HepG2 (cell line): ENCODE results near the gene BCAR3. TPM values are rescaled to one million over a fixed set of nuclear protein-coding genes. Genes with fewer than 3 reads are reported as not detected.
A peak's percentile ranks its signal among the peaks of the same experiment; 100 is the strongest.

Experiments
- ERF ChIP-seq: IDR thresholded peaks from 2 replicates; pipeline ENCODE4 v1.6.1; 2018; ENCODE audit warnings: missing biosample characterization, missing genetic modification reagents
- FOXA3 ChIP-seq: IDR thresholded peaks from 2 replicates; pipeline ENCODE4 v1.6.1; 2016; ENCODE audit warnings: missing genetic modification reagents, missing compliant biosample characterization
- MYC ChIP-seq: sonication (generic); formaldehyde crosslinking; IDR thresholded peaks from 2 replicates; pipeline ENCODE4 v1.9.0; 2021; ENCODE audit warnings: missing genetic modification reagents, borderline replicate concordance
- PHF20 ChIP-seq: sonication (generic); formaldehyde crosslinking; IDR thresholded peaks from 2 replicates; pipeline ENCODE4 v1.5.0; 2020; ENCODE audit warnings: mild to moderate bottlenecking, missing genetic modification reagents
- SMAD3 ChIP-seq: sonication (generic); formaldehyde crosslinking; IDR thresholded peaks from 2 replicates; pipeline ENCODE4 v1.4.0; 2020; ENCODE audit warnings: missing genetic modification reagents
- SOX6 ChIP-seq, 2 experiments: fragments of 450-650 bp in 1 of 2; sonication (generic) in 1 of 2; formaldehyde crosslinking in 1 of 2; IDR thresholded peaks; 2 replicates each; pipeline versions ENCODE4 v1.4.0 to v1.6.1; 2017 to 2020; ENCODE audit warnings: antibody characterized with exemption in 1 of 2, mild to moderate bottlenecking in 1 of 2, missing genetic modification reagents in 1 of 2
- SP1 ChIP-seq, 2 experiments: fragments of 450-650 bp in 1 of 2; sonication (generic) in 1 of 2; formaldehyde crosslinking in 1 of 2; IDR thresholded peaks; 2 replicates each; pipeline versions ENCODE4 v1.4.0 to v1.6.1; 2016 to 2020; ENCODE audit warnings: missing genetic modification reagents in 1 of 2
- ZNF253 ChIP-seq: sonication (generic); formaldehyde crosslinking; IDR thresholded peaks from 2 replicates; pipeline ENCODE4 v1.8.0; 2022; ENCODE audit warnings: mild to moderate bottlenecking, missing genetic modification reagents, borderline replicate concordance
- ZNF44 ChIP-seq: sonication (generic); formaldehyde crosslinking; IDR thresholded peaks from 2 replicates; pipeline ENCODE4 v1.5.1; 2020; ENCODE audit warnings: mild to moderate bottlenecking, missing genetic modification reagents
- ZNF629 ChIP-seq: sonication (generic); formaldehyde crosslinking; conservative IDR thresholded peaks from 2 replicates; pipeline ENCODE4 v1.5.0; 2020; ENCODE audit warnings: missing genetic modification reagents
- ZSCAN12 ChIP-seq: sonication (generic); formaldehyde crosslinking; IDR thresholded peaks from 2 replicates; pipeline ENCODE4 v1.9.0; 2021; ENCODE audit warnings: mild to moderate bottlenecking, missing genetic modification reagents
- polyA plus RNA-seq, 8 experiments: library from polyadenylated mRNA; depleted of rRNA in 3 of 8; stranded (reverse) in 7 of 8; unstranded in 1 of 8; fragments of >200 nt; fragmentation: Illumina TruSeq in 4 of 8; extraction: Trizol in 4 of 8; gene quantifications; 2 replicates each; pipeline versions ENCODE4 v1.2.1 to v1.2.3, GENCODE V29; 2011 to 2016; ENCODE audit warnings: low read depth in 4 of 8, missing spikeins in 1 of 8, mixed read lengths in 1 of 8; ENCODE audit not compliant: insufficient read depth in 1 of 8
- total RNA-seq, 5 experiments: library from RNA; depleted of rRNA; stranded (reverse); fragments of >200 nt; fragmentation: Illumina TruSeq; extraction: Trizol; gene quantifications; 2 replicates each; pipeline ENCODE4 v1.2.3, GENCODE V29; 2016; ENCODE audit warnings: low read depth in 1 of 5
- TF ChIP-seq, protein P1 (sequence below), 2 experiments: sonication (generic) in 1 of 2; formaldehyde crosslinking in 1 of 2; IDR thresholded peaks; 2 replicates each; pipeline versions ENCODE4 v1.6.1 to v1.9.0; 2014 to 2022; ENCODE audit warnings: antibody characterized with exemption in 1 of 2, borderline replicate concordance in 1 of 2, inconsistent platforms in 1 of 2, low read depth in 1 of 2, missing genetic modification reagents in 1 of 2
- TF ChIP-seq, protein P2 (sequence below): sonication (generic); formaldehyde crosslinking; IDR thresholded peaks from 2 replicates; pipeline ENCODE4 v1.5.1; 2020; ENCODE audit warnings: mild to moderate bottlenecking, missing genetic modification reagents, moderate library complexity
- TF ChIP-seq, protein P3 (sequence below): sonication (generic); formaldehyde crosslinking; IDR thresholded peaks from 2 replicates; pipeline ENCODE4 v1.9.0; 2021; ENCODE audit warnings: mild to moderate bottlenecking, missing genetic modification reagents

Gene BCAR3
- total and polyA plus RNA-seq, 2 of the 13 experiments (the other 11 are each of a cell fraction or from before 2014, with no cell fraction given), result 3.6 to 4.8 TPM

DNA sequence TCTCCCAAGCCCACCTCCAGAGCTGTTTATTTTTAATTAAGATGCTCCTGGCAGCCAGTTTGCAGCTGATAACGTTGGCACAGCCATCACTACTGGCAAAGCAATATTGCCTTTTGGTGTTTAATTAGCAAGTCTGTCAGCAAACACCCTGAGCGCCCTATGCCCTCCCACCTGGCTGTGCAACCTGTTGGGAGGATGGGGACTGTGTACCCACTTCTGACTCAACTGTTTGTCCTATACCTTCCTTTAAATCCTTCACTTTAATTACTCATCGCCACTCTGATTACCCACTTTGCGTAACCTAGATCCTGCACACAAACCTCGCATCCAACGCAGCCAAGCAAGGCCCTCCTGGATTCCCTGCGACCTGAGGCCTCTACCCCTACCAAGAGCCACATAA lies 67.1 kb downstream of the BCAR3 start (continued):
- TF ChIP-seq SOX6 (IDR thresholded peaks at IDR 0.05) (no peak), SOX6 (CRISPR knock-in tag; IDR thresholded peaks at IDR 0.05) (no peak), SMAD3 (CRISPR knock-in tag) (no peak), SP1 (IDR thresholded peaks at IDR 0.05) (no peak), SP1 (CRISPR knock-in tag; IDR thresholded peaks at IDR 0.05) (no peak), ZSCAN12 (CRISPR knock-in tag) (no peak), MYC (CRISPR knock-in tag) (no peak), ERF (CRISPR knock-in tag) (no peak), FOXA3 (CRISPR knock-in tag) (peak; percentile 64), ZNF44 (no peak), PHF20 (CRISPR knock-in tag) (no peak), ZNF253 (CRISPR knock-in tag) (no peak), ZNF629 (CRISPR knock-in tag) (peak; percentile 27; the same call in 1 of the 2 replicates)
- TF ChIP-seq, protein P1, sequence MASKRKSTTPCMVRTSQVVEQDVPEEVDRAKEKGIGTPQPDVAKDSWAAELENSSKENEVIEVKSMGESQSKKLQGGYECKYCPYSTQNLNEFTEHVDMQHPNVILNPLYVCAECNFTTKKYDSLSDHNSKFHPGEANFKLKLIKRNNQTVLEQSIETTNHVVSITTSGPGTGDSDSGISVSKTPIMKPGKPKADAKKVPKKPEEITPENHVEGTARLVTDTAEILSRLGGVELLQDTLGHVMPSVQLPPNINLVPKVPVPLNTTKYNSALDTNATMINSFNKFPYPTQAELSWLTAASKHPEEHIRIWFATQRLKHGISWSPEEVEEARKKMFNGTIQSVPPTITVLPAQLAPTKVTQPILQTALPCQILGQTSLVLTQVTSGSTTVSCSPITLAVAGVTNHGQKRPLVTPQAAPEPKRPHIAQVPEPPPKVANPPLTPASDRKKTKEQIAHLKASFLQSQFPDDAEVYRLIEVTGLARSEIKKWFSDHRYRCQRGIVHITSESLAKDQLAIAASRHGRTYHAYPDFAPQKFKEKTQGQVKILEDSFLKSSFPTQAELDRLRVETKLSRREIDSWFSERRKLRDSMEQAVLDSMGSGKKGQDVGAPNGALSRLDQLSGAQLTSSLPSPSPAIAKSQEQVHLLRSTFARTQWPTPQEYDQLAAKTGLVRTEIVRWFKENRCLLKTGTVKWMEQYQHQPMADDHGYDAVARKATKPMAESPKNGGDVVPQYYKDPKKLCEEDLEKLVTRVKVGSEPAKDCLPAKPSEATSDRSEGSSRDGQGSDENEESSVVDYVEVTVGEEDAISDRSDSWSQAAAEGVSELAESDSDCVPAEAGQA (IDR thresholded peaks at IDR 0.05; ENCODE audit: low read depth), result 0 out of 2 replicates have a peak, but pooled peaks have one; percentile 48
- TF ChIP-seq, protein P1 (CRISPR knock-in tag; IDR thresholded peaks at IDR 0.05; ENCODE audit: borderline replicate concordance), result no peak
- TF ChIP-seq, protein P2, sequence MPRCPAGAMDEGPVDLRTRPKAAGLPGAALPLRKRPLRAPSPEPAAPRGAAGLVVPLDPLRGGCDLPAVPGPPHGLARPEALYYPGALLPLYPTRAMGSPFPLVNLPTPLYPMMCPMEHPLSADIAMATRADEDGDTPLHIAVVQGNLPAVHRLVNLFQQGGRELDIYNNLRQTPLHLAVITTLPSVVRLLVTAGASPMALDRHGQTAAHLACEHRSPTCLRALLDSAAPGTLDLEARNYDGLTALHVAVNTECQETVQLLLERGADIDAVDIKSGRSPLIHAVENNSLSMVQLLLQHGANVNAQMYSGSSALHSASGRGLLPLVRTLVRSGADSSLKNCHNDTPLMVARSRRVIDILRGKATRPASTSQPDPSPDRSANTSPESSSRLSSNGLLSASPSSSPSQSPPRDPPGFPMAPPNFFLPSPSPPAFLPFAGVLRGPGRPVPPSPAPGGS (CRISPR knock-in tag), result no peak
- TF ChIP-seq, protein P3, sequence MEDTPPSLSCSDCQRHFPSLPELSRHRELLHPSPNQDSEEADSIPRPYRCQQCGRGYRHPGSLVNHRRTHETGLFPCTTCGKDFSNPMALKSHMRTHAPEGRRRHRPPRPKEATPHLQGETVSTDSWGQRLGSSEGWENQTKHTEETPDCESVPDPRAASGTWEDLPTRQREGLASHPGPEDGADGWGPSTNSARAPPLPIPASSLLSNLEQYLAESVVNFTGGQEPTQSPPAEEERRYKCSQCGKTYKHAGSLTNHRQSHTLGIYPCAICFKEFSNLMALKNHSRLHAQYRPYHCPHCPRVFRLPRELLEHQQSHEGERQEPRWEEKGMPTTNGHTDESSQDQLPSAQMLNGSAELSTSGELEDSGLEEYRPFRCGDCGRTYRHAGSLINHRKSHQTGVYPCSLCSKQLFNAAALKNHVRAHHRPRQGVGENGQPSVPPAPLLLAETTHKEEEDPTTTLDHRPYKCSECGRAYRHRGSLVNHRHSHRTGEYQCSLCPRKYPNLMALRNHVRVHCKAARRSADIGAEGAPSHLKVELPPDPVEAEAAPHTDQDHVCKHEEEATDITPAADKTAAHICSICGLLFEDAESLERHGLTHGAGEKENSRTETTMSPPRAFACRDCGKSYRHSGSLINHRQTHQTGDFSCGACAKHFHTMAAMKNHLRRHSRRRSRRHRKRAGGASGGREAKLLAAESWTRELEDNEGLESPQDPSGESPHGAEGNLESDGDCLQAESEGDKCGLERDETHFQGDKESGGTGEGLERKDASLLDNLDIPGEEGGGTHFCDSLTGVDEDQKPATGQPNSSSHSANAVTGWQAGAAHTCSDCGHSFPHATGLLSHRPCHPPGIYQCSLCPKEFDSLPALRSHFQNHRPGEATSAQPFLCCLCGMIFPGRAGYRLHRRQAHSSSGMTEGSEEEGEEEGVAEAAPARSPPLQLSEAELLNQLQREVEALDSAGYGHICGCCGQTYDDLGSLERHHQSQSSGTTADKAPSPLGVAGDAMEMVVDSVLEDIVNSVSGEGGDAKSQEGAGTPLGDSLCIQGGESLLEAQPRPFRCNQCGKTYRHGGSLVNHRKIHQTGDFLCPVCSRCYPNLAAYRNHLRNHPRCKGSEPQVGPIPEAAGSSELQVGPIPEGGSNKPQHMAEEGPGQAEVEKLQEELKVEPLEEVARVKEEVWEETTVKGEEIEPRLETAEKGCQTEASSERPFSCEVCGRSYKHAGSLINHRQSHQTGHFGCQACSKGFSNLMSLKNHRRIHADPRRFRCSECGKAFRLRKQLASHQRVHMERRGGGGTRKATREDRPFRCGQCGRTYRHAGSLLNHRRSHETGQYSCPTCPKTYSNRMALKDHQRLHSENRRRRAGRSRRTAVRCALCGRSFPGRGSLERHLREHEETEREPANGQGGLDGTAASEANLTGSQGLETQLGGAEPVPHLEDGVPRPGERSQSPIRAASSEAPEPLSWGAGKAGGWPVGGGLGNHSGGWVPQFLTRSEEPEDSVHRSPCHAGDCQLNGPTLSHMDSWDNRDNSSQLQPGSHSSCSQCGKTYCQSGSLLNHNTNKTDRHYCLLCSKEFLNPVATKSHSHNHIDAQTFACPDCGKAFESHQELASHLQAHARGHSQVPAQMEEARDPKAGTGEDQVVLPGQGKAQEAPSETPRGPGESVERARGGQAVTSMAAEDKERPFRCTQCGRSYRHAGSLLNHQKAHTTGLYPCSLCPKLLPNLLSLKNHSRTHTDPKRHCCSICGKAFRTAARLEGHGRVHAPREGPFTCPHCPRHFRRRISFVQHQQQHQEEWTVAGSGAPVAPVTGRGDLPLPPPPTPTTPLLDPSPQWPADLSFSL (CRISPR knock-in tag), result no peak
